Smooth muscle cell (in vitro differentiated cells): ENCODE data around the gene IGLON5. TPM values are rescaled to one million over a fixed set of nuclear protein-coding genes. Genes with fewer than 3 reads are reported as not detected.

Experiments used
- DNase-seq: peaks from one replicate; lab custom pipeline; 2025; ENCODE audit not compliant: unreplicated experiment; lab: John Stamatoyannopoulos, UW
- H2AFZ ChIP-seq: fragments of 200-600 bp; sonication (generic); 2 replicates; pipeline ENCODE4 v1.6.0; 2016; ENCODE audit warnings: antibody characterized with exemption, low read depth, mild to moderate bottlenecking
- H3F3A ChIP-seq: fragments of 200-600 bp; sonication (generic); 2 replicates; pipeline ENCODE4 v1.6.0; 2017; ENCODE audit warnings: antibody characterized with exemption, low read depth
- H3K27ac ChIP-seq: fragments of 200-600 bp; sonication (generic); 2 replicates; pipeline ENCODE4 v1.5.1; 2016; ENCODE audit warnings: low read depth, mild to moderate bottlenecking
- H3K27me3 ChIP-seq: fragments of 200-600 bp; sonication (generic); 2 replicates; pipeline ENCODE4 v1.6.1; 2016; ENCODE audit warnings: low read depth, mild to moderate bottlenecking
- H3K36me3 ChIP-seq: fragments of 200-600 bp; sonication (generic); 2 replicates; pipeline ENCODE4 v1.5.1; 2016; ENCODE audit warnings: low read depth
- H3K4me1 ChIP-seq: fragments of 200-600 bp; sonication (generic); 2 replicates; pipeline ENCODE4 v1.5.1; 2016; ENCODE audit warnings: low read depth
- H3K4me2 ChIP-seq: fragments of 200-600 bp; sonication (generic); 2 replicates; pipeline ENCODE4 v1.6.0; 2016; ENCODE audit warnings: mild to moderate bottlenecking
- H3K4me3 ChIP-seq: fragments of 200-600 bp; sonication (generic); 2 replicates; pipeline ENCODE4 v1.5.1; 2016; ENCODE audit warnings: mild to moderate bottlenecking
- H3K79me2 ChIP-seq: fragments of 200-600 bp; sonication (generic); 2 replicates; pipeline ENCODE4 v1.6.0; 2016; ENCODE audit warnings: low read depth, mild to moderate bottlenecking
- H3K9ac ChIP-seq: fragments of 200-600 bp; sonication (generic); 2 replicates; pipeline ENCODE4 v1.6.0; 2016; ENCODE audit warnings: low read depth
- H3K9me3 ChIP-seq: fragments of 200-600 bp; sonication (generic); replicated peaks from 2 replicates; pipeline ENCODE4 v1.5.1; 2016; ENCODE audit warnings: low read depth
- H4K20me1 ChIP-seq: fragments of 200-600 bp; sonication (generic); 2 replicates; pipeline ENCODE4 v1.6.0; 2016; ENCODE audit warnings: low read depth
- WGBS: methylation state at CpG from one replicate; pipeline ENCODE4 v1.1.7; 2016; ENCODE audit warnings: low lambda C conversion rate; 5-methylcytosine and 5-hydroxymethylcytosine counted together
- polyA plus RNA-seq: library from polyadenylated mRNA; unstranded; fragments of >200 nt; fragmentation: Nextera tagmentation; extraction: Ambion mirVana; gene quantifications from 2 replicates; pipeline ENCODE4 v1.2.1, GENCODE V29; 2016
- total RNA-seq: library from RNA; depleted of rRNA; stranded (reverse); fragments of >200 nt; gene quantifications from 2 replicates; pipeline ENCODE4 v1.2.3, GENCODE V29; 2014
- TF ChIP-seq, protein P1 (sequence below): fragments of 200-600 bp; sonication (generic); IDR thresholded peaks from 2 replicates; pipeline ENCODE4 v1.5.1; 2017; ENCODE audit warnings: borderline replicate concordance, mild to moderate bottlenecking, antibody characterized with exemption; ENCODE audit not compliant: insufficient read depth, poor library complexity, severe bottlenecking

Gene IGLON5
- total and polyA plus RNA-seq, 2 experiments from 2014 or later = 3.5 to 3.8 TPM

DNA sequence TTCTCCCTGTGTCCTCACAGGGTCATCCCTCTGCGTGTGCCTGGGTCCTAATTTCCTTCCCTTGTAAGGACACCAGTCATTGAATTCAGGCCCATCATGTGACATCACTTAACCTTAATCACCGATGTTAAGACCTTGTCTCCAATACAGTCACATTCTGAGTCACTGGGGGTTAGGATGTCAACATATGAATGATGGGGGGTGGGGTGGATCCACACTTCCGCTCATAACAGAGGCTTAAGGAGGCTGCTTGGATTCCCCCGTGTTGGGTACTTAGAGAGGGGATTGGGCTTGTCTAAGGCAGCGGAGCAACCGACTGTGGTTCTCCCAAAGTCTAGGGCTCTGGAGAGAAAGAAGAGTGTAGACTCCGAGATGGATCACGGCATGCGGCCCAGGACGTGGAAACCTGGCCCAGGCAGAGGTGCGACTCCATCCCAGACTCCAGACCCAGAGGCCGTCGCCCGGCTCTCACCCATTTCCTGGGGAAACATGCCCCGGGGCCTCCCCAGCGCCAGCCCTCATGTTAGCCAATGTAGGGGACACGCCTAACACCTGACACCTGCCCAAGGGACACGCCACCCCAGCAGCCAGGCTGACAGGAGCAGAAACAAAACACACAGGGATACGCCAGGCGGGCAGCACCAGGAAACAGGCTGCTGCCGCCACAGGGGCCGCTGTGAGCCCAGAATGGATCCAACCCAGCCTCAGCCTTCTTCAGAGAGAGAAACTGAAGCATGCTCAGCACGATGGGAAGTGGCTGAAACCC is 17.1 kb upstream of the IGLON5 start:
- no peak for DNase-seq
- no peak overlapping the region for H3K4me3 ChIP-seq

DNA sequence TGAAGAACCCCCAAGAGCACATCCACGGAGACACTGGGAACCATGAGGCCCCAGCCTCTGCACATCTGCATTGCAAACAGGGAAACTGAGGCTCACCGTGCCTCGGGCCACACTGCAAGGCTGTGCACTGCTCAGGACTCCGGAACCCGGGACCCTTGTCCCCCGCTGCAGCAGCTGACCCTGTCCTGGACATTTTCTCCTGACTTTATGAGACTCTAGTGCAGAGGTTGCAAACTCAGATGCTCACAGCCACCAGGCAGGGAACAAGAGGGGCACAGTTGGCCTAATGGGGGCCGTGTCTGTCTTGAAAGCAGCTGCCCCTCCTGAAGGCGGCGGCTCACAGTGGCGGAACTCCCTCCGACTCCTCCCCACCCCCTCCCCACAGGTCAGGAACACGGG is 16.5 kb upstream of the IGLON5 start:
- no peak overlapping the region for H3K9ac ChIP-seq
- no peak overlapping the region for H3K4me2 ChIP-seq
- H3K79me2 ChIP-seq = no peaks in the 10 kb centered on the region
- no peak overlapping the region for H2AFZ ChIP-seq
- H3K27me3 ChIP-seq = peaks cover 4% of the 10 kb centered on the region
- TF ChIP-seq, protein P1, sequence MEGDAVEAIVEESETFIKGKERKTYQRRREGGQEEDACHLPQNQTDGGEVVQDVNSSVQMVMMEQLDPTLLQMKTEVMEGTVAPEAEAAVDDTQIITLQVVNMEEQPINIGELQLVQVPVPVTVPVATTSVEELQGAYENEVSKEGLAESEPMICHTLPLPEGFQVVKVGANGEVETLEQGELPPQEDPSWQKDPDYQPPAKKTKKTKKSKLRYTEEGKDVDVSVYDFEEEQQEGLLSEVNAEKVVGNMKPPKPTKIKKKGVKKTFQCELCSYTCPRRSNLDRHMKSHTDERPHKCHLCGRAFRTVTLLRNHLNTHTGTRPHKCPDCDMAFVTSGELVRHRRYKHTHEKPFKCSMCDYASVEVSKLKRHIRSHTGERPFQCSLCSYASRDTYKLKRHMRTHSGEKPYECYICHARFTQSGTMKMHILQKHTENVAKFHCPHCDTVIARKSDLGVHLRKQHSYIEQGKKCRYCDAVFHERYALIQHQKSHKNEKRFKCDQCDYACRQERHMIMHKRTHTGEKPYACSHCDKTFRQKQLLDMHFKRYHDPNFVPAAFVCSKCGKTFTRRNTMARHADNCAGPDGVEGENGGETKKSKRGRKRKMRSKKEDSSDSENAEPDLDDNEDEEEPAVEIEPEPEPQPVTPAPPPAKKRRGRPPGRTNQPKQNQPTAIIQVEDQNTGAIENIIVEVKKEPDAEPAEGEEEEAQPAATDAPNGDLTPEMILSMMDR = no peak
- H3K27ac ChIP-seq = no peak overlapping the region
- H3K4me3 ChIP-seq = no peak overlapping the region
- DNase-seq = no peak
- no peaks in the 10 kb centered on the region for H4K20me1 ChIP-seq
- peaks cover 7% of the 10 kb centered on the region for H3K4me1 ChIP-seq
- no peaks in the 10 kb centered on the region for H3F3A ChIP-seq
- no peaks in the 10 kb centered on the region for H3K36me3 ChIP-seq
- H3K9me3 ChIP-seq = no peaks in the 10 kb centered on the region
- 71% methylated on average over 12 of the region's 12 CpGs for WGBS

More for the DNA sequence above, 17.1 kb upstream of the IGLON5 start:
- no peak overlapping the region for H2AFZ ChIP-seq
- no peak overlapping the region for H3K4me2 ChIP-seq
- 60% methylated on average over 23 of the region's 23 CpGs for WGBS
- no peaks in the 10 kb centered on the region for H3K36me3 ChIP-seq
- no peaks in the 10 kb centered on the region for H3F3A ChIP-seq
- no peak overlapping the region for H3K9ac ChIP-seq
- peaks cover 7% of the 10 kb centered on the region for H3K4me1 ChIP-seq
- H3K27me3 ChIP-seq = peaks cover 4% of the 10 kb centered on the region
- no peaks in the 10 kb centered on the region for H4K20me1 ChIP-seq
- no peaks in the 10 kb centered on the region for H3K9me3 ChIP-seq
- TF ChIP-seq, protein P1 = no peak
- H3K27ac ChIP-seq = no peak overlapping the region
- no peaks in the 10 kb centered on the region for H3K79me2 ChIP-seq

DNA sequence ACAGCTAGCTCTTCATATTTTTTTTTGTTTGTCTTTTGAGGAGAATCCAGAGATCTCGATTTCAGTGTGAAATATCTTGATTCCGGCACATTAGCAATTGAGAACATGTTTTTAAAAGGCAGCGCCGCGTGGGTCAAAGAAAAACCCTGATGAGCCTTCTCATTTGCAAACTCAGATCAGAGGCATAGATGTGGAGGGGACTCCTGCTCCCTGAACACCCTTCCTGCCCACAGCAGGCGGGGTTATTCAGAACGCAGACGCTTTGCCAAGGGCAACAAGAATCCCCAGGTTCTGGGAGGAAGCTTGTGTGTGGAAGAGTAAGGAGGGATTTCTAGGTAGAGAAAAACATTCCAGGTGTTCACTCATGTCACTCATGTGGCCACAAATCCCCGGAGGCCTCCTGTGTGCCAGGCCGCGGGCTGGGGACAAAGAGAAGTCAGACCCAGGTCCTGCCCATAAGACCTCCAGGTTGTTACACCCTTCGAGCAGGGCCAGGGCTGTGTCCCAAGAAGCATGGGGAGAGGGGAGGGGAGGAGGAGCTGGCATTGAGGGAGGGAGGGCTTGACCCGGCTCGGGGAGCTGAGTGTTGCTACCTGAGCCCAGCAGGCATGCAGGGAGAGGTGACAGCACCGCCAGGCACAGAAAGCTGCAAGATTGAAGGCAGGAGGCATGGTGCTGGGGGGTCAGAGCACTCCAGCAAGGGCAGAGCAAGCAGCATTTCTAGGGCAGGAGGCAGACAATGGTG is 15.9 kb upstream of the IGLON5 start:
- TF ChIP-seq, protein P1 = no peak
- H3K4me2 ChIP-seq = no peak overlapping the region
- H3K9ac ChIP-seq = no peak overlapping the region
- H3K79me2 ChIP-seq = no peaks in the 10 kb centered on the region
- no peaks in the 10 kb centered on the region for H3K36me3 ChIP-seq
- H3K4me1 ChIP-seq = peaks cover 7% of the 10 kb centered on the region
- H4K20me1 ChIP-seq = no peaks in the 10 kb centered on the region
- H3K4me3 ChIP-seq = no peak overlapping the region
- peaks cover 4% of the 10 kb centered on the region for H3K27me3 ChIP-seq
- H3K27ac ChIP-seq = no peak overlapping the region
- no peak for DNase-seq
- WGBS = 50% methylated on average over 15 of the region's 15 CpGs
- no peaks in the 10 kb centered on the region for H3K9me3 ChIP-seq
- no peaks in the 10 kb centered on the region for H3F3A ChIP-seq
- no peak overlapping the region for H2AFZ ChIP-seq
